Activated CD8-positive, alpha-beta memory T cell treated with anti-CD3 and anti-CD28 coated beads for 48 hours (primary cell): ENCODE measurements around the gene SLC4A1AP.

Source experiments
- DNase-seq, 3 experiments: peaks; one replicate each; pipeline ENCODE4 v3.0.0-alpha.2; 2020; ENCODE audit warnings: low read depth in 2 of 3, low spot score in 2 of 3

SLC4A1AP gene

DNA sequence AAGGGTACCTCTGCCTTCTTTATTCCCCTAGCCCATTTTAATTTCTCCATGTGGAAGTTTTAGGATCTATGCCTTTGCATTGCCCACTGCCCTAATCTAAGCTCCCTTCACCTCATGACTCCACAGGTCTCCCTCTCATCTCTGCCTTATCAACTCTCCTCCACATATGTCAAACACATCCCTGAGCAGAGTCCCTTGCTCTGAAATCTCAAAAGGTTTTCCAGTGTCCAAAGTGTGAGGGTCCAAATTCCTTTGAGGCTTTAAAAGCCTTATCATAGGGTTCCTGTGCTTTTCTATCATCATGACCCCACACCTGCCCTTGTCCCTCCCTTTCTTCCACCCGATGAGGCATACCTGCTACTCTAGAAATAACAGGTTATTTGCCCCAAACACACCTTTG is 38.6 kb downstream of the SLC4A1AP start:
- no peak for DNase-seq

DNA sequence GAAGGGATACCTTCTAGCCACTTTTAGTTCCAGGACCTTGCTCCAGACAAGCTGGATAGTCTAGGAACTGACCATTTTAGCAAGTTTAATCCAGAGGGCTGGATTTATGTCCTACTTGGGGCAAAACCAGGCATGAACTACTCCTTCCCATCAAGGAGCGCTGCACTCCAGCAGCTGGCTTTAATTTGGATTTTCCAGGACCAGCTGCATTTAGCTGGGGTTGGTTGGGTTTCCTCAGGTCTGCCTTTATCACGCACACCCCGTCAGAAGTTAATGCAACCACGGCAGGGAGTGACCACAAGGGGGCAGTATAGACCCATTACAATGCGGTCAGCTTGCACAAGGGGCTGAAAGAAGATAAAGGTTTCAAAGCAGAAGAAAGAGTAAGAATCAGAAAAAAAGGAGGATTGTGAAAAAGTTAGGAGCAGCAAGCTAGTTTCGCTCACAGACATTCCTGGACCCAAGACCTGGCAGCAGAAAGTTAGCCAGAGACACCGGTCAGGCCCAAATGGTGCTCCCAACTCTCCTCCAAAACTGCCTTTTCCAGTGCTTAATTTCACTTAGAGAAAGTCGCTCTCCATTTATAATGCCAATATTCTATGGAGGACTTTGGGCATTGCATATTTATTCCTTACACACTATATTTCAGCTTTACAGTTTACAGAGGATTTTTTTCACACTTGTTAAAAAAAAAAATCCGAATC is 40.1 kb downstream of the SLC4A1AP start:
- DNase-seq, result peak; percentile 51 to 87 (median 70)

DNA sequence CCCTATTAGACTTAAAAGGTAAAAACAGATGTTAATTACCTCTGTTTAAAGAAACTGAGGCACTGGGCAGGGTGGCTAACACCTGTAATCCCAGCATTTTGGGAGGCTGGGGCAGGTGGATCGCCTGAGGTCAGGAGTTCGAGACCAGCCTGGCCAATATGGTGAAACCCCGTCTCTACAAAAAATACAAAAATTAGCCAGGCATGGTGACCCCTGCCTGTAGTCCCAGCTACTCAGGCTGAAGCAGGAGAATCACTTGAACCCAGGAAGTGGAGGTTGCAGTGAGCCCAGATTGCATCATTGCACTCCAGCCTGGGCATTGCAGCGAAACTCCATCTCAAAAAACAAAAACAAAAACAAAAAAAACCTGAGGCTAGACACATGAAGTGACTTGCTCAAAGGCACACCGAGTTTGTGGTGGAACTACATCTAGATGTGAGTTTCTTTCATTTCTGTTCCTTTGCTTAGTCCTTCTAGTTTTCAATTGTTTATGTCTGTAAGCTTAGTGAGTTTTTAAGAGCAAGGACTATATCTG is 40.7 kb downstream of the SLC4A1AP start:
- no peak for DNase-seq

DNA sequence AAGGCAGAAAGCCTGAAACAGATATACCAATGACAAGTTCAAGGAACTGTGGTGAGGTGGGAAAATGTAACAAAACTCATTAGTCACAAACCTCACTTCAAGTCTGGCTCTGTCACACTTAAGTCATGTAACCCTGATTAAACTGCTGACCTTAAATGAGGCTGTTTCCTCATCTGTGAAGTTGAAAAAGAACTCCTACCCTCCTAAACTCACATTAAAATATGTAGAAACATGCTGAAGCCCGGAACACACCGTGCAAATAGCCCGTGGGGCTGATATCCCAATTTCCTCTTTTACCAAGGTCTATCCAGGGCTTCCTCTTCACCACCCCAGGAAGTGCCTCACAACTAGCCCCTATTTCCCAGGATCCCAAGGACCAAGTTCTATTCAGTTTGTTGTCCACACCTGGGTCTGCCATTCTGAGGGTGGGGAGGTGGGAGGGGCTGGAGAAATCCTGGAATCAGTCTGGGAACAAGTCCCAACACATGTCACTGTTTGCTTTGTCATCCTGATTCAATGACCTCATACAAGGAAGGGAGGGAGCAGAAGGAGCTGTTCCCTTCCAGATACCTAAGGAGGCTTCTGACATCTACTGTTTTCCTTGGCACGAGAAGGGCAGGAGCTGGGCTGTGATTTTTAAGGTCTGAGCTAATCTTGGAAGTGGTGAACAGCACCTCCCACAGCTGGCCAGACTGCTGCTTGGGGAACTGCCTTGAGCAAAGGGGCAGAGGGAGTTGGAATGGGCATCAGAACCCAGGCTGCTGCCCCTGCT is 42.3 kb downstream of the SLC4A1AP start:
- DNase-seq, result no peak

DNA sequence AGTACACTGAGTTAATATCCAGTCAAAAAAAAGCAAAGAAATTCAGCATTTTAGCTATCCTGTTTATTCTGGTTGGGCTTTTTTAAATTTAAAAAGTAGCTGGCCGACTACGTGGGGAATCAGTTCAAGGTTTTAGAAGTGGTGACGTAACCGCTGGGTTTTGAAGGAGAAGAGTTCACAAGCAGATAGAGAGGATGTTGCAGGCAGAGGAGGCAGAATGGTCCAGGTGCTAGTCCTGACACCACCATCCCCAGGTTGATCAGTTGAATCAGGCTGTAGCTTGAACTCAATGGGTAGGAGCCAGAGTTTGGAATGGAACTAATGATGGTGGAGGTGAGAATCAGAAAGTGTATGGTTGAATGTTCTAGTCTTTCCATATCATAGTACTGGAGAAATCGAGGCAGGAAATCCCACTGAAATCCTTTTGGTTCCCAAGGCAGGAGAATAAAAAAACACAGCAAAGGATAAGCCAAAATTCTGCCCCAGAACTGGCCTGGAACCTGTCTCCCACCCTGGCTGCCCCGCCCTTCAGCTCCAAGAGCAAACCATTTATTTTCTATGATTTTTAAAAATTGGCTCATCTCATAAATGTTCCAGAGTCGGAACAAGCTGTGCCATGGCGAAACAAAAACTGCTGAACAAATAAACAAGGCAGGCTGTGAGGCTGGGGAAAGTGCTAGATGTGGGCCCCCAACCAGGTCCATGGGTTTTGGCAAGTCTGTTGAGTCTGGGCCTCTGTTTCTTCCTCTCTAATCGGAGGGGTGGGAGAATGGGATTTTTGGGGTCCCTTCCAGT is 44.0 kb downstream of the SLC4A1AP start:
- DNase-seq, result no peak

DNA sequence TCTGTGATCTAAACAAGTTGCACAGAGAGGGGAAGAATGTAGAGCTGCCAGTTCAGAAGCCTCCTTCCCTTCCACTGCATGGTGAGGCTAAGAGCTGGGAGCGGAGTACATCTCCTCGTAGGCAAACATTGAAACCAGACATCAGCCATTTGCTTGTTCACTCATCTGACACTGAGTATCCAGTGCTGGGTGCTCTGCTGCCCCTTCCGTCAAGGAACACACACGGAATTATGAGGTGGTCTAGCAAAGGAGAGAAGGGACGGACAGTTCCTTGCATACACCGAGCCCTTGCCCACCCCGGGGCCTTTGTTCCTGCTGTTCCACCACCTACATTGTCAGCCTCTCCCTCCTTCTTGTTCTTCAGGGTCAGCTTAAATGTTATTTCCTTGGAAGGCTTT is 44.6 kb downstream of the SLC4A1AP start:
- DNase-seq, result no peak

DNA sequence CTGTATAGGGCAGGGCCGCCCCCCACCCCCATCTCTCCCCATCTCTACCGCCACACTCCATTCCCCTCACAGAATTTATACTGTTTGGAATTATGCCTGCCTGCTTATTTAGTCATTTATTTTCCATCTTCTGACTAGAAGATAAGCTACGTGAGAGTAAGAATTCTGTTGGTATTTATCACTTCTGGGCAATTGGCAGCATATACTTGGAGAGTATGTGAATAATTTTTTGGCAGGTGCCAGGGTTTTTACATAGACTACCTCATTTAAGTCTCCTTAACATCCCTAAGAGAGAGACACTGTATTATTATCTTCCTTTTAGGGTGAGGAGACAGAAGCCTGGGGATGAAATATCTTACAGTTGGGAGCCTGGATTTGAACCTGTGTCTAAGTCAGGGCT is 45.0 kb downstream of the SLC4A1AP start:
- no peak for DNase-seq

DNA sequence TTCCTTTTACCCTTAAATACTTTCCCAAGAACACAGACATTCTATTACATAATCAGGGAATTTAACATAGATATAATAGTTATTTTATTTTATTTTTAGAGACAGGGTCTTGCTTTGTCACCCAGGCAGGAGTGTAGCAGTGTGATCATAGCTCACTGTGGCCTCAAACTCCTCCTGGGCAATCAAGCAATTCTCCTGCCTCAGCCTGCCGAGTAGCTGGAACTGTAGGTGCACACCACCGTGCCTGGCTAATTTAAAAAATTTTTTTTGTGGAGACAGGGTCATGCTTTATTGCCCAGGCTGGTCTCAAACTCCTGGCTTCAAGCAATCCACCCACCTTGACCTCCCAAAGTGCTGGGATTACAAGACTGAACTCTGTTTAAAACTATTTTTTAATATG is 45.6 kb downstream of the SLC4A1AP start:
- no peak for DNase-seq

DNA sequence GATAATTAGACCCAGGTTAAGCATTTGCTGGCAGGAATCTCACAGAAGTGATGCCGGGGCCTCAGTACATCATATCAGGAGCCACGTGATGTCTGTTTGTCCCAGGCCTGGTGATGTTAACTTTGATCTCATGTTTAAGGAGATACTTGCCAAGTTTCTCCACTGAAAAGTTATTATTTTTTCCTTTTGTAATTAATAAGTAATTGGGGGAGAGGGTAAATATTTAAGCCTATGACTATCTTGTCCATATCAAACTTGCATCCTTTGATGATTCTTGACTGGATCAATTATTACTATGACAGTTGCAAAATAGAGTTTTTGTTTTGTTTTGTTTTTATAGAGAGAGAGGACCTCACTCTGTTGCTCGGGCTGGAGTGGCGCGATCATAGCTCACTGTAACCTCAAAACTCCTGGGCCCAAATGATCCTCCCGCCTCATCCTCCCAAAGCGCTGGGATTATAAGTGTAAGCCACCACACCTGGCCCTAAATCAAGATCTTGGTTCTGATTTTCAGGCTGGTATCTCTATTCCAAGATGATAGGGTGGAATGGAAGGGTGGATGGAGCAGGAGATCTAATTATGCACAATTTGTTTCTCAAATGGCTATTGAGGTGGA is 46.4 kb downstream of the SLC4A1AP start:
- no peak for DNase-seq

DNA sequence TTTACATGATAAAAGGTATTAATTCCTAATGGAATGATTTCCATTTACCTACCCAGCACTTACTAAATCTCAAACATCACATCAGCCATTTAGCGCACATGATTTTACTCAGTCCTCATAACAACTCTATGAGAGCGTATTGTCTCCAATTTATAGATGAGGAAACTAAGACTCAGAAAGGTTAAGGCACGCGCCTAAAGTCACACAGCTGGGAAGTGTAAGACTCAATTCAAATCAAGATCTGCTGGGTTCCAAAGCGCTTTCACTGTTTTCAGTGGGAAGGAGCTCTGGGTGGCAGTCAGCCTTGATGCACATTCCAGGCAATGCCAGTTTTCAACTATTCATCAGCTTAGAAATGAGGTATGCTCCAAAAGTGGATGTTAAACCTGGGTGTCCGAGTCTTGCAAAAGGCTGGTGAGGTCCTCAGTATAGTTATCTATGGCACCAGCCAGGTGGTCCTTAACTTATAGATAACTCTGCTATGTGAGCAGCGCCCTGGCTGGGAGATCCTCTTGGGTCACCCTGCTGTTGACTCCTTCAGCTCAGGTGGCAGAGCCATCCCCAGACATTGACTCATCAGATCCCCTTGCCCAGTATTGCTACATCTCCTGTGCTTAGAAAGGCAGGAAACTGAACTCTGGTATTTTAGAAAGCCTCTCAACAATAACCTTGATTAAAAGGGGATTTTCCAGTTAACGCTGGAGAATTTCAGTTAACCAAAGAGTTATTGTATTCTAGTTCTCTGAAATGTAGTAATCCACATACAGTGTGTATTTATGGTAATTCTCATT is 47.1 kb downstream of the SLC4A1AP start:
- no peak for DNase-seq

DNA sequence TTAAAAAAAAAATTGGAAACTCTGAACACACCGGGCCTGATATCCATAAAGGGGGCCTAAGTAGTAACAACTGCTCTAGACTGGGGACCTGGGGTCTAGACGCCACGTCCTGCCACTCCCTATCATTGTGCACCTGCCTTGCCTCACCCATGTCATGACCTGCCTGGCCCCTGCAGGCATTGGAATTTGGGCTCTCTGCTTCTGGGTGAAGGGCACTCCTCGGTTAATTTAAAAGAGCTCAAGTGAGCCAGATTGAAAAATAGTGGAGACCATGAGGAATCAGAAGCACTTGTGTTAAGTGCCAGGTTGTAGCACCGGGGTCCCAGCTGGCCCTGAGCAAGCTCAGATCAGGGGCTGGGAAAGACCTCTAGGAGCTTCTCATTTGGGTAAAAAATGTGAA is 48.1 kb downstream of the SLC4A1AP start:
- no peak for DNase-seq

DNA sequence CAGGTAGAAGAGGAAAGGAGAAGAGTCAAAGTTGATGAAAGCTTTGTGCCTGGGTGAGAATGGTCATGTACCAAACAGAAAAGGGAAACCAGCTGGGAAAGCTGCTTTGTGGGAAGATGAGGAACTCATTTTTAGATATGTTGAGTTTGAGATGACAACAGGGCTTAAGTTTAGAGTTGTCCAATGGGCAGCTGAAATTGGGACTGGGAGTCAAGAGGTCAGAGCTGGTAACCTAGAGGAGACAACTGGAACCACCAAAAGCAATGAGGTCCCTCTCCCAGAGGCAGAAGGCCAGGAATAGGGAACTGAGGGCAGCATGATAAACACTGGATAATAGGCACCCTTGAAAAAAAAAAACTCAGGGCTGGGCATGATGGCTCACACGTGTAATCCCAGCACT is 48.8 kb downstream of the SLC4A1AP start:
- no peak for DNase-seq

DNA sequence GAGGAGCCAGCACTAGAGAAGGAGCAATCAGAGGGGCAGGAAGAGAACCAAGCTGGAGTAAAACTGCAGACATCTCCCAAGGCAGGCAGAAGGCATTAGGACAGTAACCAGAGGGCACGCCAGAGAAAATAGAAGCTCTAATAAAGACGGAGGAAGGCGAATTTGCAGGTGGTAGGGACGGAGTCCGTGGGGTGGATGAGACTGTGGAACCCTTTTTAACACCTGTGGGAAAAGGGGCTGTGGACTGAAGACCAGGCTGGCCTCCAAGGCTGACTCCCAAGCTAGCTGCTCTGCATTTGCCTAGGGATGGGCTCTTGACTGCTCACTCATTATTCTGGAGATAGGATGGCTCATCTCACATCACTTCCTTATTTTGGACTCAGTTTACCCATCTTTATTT is 49.5 kb downstream of the SLC4A1AP start:
- no peak for DNase-seq

DNA sequence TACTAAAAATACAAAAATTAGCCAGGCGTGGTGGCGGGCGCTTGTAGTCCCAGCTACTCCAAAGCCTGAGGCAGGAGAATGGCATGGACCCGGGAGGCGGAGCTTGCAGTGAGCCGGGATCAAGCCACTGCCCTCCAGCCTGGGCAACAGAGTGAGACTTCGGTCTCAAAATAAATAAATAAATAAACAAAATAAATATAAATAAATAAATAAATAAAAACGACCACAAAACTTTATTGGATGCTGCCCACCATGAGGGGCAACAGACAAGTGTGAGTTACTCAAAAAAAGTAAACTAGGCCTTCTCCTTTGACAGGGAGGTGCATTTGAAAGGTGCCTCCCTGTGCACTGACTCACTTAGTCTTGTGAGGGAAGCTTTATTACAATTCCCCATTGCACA is 50.4 kb downstream of the SLC4A1AP start:
- DNase-seq, result no peak

DNA sequence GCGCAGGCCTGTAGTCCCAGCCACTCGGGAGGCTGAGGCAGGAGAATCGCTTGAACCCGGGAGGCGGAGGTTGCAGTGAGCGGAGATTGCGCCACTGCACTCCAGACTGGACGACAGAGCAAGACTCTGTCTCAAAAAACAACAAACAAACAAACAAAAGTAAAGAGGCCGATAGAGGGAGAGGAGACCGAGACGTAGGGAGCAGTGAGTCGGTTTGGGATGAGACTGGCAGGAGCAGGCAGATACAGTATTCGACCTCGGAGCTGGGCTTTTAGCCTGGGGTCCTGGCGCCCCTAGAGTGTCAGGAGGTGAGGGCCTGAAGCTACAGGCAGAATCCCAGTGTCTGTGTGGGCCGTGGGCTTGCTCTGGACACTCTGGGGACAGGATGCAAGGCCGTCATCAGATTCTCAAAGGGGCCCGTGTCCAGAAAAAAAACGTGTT is 51.2 kb downstream of the SLC4A1AP start:
- DNase-seq, result no peak

DNA sequence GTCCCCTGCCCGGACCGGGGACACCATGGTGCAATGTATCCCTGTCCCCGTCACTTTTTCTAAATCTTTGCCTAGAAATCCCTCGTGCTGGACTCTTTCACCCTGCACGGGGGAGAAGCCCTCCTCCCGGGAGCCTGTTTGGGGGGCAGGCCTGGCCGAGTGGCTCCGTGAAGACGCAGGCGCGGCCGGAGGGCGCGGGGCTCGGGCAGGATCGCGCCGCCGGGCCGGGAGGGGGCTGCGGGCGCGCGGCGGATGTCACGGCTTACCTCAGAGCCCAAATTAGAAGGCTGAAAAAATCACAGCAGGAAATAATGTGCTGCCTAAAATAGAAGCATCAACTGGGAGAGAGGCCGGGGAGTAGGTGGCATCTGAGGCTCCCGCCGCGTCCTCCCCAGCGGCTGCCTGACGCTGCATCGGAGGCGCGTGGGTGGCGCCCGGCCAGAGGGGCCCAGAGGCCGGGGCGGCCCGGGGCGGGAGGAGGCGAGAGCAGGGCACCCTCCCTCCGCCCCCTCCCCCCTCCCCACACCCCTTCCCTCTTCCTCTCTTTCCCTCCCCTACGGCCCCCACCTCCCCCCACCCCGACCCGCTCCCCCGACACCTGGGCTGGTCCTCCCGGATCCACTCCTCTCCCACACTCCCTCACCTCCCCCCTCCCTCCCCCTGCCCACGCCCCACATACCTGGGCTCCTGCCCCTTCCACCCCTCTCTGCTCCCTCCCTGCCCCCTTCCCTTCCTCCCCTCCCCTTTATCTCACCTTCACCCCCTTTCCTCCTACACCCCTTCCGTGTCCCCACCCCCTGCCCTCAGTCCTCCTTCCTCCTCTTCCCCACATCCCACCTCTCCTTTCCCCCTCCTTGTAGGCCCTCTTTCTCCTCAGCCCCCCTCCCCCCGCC is 51.9 kb downstream of the SLC4A1AP start:
- peak in 1 of 3 experiments; percentile 17 for DNase-seq

DNA sequence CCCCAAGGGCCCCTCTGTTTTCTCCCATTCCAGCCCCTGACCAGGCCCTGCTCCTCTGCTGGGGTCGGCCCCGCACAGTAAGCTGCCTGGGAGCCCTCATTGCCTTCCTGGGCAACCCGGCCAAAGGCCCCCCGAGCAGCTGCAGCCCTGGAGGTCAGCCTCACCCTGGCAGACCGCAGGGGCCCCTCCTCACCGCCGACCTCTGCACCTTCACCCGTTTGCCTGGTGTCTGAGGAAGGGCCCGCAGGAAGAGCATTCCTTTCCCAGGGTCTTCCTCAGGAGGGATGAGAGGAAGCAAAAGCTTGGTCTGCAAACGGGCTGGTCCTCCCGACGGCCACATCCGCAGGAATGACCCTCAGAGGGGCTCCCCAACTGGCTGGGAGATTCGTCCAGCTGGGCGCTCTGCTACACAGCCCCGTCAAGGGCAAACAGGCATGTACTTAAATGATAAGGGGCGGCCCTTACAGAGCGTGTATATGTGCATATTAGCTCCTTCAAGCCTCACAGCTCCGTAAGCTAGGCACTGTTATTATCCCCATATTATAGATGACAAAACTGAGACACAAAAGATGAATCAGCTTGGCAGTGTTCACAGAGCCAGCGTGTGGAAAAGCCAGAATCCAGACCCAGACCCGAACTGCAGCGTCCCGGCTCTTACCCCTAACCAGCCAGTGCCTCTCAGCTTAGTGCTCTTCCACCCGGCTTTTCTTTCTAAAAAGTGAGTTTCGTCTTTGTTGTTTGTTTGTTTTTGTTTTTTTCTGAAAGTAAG is 52.8 kb downstream of the SLC4A1AP start:
- no peak for DNase-seq

DNA sequence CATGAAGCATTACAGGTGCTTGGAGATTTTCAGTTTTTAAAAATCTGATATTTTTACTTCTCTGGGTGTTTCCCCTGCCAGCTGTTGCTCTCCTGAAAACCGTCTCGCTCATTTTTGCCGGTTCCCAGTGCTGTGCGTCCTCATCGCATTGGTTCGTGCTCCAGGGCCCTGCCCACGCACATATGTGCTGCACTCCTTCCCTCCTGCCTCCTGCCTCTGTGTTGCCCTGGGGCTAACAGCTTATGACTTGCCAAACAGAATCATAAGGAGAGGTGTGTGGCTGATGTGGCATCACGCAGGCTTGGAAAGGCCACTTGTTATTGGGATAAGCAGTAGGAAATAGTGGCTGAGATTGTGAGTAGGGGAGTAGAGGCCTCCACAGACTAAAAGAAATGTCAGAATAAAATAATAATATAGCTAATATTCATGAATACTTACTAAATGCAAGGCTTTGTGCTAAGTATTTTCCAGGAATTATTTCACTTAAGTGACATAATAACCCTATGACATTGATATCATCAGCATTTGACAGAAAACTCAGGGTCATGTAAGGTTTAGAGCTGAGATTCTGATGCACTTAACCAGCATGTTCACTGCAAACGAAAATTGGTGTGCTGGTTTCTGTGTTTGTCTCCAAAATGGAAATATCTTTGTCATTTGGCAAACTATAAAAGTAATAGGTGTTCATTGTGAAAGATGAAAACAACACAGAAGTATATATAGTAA is 53.5 kb downstream of the SLC4A1AP start:
- DNase-seq, result no peak
